NCI-H2081 (cell line): ENCODE measurements around the gene KDSR.

ENCODE experiments used
- DNase-seq, 2 experiments: peaks; one replicate each; lab custom pipeline; 2025; lab: John Stamatoyannopoulos, UW

KDSR gene

DNA sequence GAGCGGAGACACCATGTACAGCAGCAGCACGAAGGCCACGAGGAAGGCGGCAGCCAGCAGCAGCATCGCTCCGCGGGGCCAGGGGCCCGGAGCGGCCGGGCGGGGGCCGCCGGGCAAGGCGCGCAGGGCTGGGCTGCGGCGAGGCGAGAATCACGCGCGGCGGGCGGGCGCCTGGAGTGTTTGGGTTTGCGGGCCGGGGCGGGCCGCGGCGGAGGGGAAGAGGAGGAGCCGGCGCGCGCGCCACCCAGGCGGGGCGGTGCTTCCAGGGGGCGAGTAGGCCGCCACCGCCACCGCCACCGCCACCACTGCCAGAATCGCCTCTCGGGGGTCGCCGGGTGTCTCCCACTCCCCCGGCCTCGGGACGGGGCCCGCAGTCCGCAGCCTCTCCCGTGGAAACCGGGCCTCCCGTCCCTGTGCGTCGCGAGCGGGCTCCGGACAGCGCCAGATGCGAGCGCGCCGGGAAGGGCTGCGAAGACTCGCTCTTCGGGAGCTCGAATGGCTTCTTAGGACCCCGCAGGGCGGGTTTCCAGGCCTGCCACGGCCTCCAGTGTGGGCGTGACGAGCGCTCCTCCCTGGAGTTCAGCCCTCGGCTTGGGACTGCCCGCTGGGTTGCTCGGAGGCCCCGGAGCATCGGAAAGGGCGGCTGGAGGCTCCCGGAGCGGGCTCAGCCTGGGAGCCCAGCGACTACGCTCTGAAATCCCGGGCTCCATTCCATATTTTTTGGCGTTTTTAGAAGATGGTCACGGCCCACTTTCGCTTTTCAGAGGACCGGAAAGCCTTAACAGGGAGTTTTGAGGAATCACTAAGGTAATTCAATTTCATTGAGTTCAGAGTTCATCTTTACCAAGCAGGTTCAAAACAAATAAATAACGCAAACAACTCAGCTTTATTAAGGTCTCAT, at the start of gene KDSR:
TSS of gene KDSR (minus strand) at position 154 of the 901 bp plus-strand sequence. CDS start at position 66, 88 bp downstream.
- DNase-seq = peak; percentile 96 to 97

GRCh38 chr18:63412953-63413352, 45.9 kb upstream of the KDSR start:
- DNase-seq = no peak

DNA sequence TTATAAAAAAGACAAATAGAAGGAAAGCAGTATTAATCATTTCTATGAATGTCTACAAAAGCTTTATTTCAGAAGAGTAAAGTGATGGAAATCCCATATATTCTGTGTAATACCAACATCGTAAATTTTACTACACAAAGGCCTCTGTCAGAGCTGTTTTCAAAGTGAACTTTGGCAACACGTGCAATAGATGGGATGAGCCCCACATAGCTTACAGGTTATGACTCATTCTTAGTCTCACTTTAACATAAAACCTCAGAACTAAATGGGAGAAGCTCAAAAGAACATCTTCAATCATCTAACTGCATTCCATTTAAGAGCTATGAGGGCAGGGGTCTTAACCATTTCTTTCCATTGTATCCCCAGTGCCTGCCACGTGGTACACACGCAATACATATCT, 43.8 kb upstream of the KDSR start:
- DNase-seq = no peak

GRCh38 chr18:63409301-63409700, 42.3 kb upstream of the KDSR start:
- DNase-seq = no peak

DNA sequence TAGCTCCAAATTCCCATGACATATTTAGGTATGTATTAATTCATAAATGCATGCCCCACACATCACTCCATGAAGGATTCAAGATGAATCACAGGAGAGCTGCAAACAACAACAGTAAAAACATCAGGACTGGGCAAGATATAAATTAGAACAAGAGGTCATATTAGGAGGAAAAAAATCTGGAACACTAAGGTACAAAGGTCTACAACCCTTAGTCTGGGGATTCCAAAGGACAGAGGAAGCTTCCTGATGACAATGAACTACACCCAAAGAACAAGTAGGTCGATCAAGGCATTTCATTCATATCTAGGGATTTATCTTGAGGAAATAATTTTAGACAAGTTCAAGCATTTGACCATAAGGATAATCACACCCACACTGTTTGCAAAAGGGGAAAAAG, 40.7 kb upstream of the KDSR start:
- no peak for DNase-seq

DNA sequence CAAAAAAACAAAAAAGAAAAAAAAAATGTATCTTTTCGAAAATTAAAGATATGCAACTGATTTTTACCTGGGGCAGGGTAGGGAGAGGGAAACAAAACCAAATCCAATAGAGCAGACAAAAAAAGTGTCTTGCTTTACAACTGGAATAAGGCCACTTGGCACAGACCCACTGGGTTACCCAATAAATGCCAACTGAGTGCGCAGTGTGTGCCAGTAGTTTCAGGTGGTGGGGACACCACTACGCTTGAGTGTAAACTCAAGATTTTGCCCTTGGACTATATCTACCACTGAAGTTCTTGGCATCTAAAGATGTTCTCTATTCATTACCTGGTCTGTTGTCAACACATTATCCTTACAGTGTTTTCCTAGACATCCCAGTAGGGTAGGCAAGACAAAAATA, 39.0 kb upstream of the KDSR start:
- DNase-seq = no peak

DNA sequence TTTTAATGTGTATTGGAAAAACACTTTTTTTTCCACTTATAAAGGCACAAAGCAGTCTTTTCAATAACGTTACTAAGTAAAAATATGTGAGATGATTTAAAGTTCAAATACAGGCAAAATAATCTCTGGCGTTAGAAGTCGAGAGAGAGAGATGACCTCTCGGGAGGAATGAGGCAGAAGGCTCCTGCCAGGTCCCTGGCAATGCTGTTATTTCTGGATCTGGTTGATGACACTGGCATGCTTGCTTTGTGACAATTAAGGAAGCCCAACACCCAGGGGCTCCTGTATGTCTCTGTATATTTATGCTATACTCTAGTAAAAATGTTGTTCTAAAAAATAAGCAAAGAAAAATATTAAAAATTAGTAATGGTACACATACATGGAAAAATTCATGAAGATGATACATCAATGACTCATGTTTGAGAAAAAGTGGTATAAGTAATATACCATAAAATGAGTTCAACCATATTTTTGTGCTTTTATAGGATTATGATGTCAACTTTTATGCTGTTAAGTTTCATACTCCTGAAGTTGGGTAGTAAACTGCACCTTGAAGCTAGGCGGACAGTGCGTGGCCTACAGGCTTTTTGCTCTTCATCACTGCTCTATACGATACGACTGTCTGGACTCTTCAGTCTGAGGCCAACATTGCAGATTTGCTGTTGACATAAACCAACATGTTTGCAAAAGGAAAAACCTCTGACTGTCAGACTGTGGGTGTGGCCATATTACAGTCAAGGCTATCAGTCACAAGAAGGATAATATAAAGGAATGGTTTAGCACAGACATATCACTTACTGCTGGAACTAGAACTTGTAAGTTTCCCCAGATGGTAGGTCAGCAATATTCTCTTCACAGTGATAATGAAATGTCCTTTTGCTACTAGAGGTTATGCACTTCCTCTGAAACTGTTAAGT, 35.5 kb upstream of the KDSR start:
- DNase-seq = no peak

GRCh38 chr18:63399300-63399699, 32.3 kb upstream of the KDSR start:
- DNase-seq = no peak

DNA sequence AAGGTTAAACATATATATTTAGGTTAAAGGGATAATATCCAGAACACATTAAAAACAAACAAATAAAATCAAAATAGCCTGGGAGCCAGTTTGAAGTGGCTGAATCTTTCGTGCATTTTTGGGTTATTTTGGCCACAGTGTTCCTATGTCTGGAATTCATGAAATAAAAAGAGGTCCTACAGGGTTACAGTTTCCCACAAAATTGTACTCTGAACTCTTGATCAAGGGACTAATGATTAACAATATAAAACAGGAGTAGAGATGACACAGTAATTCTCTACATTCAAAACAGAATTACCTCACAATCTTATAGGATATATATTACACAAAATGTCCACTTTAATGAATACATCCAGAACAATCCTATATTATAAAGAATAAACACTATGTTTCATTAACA, 30.3 kb upstream of the KDSR start:
- DNase-seq = no peak

GRCh38 chr18:63395503-63395902, 28.5 kb upstream of the KDSR start:
- DNase-seq = no peak

DNA sequence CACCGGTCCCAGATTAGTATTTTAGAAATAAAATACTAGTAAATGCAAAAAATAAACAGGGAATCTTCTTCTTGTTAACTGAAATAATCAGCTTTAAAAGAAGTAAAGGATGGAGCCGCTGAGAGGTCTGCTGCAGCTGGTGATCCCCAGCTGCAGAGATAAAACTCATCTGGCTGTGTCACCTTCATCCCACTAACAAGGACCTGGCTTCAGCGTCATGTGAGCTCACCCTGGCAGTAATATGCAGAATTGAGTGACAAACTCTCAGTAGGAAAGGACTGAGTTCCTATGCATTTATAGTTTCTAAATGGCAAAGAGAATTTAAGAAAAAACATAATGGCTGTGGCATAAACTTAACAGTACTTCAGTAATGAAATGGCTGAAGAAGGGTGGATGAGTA, 27.9 kb upstream of the KDSR start:
- no peak for DNase-seq

GRCh38 chr18:63387861-63388260, 20.9 kb upstream of the KDSR start:
- no peak for DNase-seq

- no peak for DNase-seq
Measured at GRCh38 chr18:63382843-63383242, 15.8 kb upstream of the KDSR start.

- DNase-seq = no peak
Measured at GRCh38 chr18:63379639-63379962, 12.6 kb upstream of the KDSR start.

- DNase-seq = no peak
Measured at GRCh38 chr18:63378919-63379638, 12.1 kb upstream of the KDSR start.

DNA sequence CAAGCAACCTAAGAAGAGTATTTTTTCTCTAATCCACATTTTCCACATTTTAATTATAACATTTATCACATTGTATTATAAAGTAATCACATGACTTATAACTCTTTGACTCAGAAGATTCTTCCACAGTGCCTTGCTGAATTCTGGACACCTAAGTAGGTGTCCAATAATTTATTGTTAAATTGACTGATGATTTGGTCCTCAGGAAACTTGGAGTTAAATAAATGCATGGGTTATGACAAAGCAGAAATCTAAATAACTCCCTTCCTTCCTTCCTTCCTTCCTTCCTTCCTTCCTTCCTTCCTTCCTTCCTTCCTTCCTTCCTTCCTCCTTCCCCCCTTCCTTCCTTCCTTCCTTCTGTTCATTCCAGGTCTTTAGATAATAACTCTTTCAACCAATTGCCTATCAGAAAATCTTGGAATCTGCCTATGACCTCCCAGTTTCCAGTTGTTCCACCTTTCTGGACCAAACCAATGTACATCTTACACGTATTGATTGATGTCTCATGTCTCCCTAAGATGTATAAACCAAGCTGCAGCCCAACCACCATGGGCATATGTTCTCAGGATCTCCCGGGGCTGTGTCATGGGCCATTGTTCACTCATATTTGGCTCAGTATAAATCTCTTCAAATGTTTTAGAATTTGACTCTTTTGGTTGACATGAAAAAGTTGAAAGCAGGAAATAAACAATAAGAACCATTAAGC, 10.4 kb upstream of the KDSR start:
- no peak for DNase-seq

- DNase-seq = no peak
Measured at GRCh38 chr18:63376538-63376937, 9.5 kb upstream of the KDSR start.

- DNase-seq = no peak
Measured at GRCh38 chr18:63374540-63374939, 7.5 kb upstream of the KDSR start.

DNA sequence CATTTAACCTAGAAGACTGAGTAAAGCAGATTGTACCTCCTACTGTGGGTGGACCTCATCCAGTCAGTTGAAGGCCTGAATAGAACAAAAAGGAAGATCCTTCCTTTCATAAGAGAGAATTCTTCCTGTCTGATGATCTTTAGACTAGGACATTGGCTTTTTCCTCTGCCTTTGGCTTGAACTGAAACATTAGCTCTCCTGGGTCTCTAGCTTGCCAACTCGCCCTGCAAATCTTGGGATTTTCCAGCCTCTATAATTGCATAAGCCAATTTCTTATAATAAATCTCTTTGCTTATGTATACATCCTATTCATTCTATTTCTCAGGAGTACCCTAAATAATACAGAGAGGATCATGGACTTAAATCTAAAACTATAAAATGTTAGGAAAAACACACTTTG, 6.2 kb upstream of the KDSR start:
- no peak for DNase-seq

- no peak for DNase-seq
Measured at GRCh38 chr18:63368611-63369010, 1.6 kb upstream of the KDSR start.

DNA sequence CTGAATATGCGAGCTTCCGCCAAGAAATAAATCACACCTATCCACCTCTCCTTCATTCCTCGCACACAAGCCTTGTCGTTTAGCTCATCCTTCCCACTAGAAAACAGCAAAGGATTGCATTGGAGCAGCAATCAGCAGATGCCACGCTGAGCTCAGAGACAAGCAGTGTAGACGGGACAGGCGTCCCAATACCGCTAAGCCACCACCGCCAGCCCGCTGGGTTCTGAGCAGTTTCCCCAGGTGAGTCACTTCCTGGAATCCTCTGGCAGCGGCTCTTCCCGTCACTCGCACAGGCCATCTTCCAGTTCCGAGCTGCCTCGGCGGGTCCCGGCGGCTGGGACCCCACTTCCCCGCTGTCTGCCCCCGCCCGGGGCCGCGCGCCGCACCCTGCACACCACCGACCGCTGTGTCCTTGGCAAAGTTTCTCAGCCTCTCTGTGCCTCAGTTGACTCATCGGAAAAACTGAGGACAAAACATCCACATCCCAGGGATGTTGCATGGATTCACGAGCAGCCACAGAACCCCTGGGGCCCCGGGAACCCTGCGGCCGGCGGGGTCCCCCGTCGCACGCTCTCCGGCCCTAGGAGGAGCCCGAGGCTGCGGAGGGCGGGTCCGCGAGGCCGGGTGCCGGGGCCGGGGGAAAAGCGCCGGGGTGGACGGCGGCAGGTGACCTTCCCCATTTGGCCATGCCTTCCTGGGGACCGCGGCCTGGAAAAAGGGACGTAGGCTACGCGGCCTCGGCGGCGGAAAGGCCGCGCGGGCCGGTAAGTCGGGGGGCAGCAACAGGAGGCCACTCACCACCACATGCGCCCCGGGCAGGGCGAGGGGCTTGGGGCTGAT, 573 bp downstream of the KDSR start:
- DNase-seq = peak; percentile 23 to 42
